Psoas muscle (tissue), 8 donors: ENCODE measurements around the gene ADAM21. TPM values are rescaled to one million over a fixed set of nuclear protein-coding genes. Genes with fewer than 3 reads are reported as not detected.
A peak's percentile ranks its signal among the peaks of the same experiment; 100 is the strongest.
"Not testable (repeated sequence)": the region's sequence is repeated elsewhere in the genome, so short reads cannot be mapped to it uniquely, and the experiment has no call there.

Experiments
- ATAC-seq, 4 donors: fragments of 200-7000 bp; cut with Tn5 transposase; one replicate each; pipeline ENCODE4 v1.9.1; 2020; ENCODE audit warnings: moderate library complexity in 3 of 4, mild to moderate bottlenecking in 2 of 4
- DNase-seq, 2 donors: peaks; one replicate each; pipeline ENCODE4 v3.0.0-alpha.2; 2020
- H3K27ac ChIP-seq: fragments of 200-600 bp; one replicate; pipeline ENCODE4 v1.8.0; 2022
- H3K27me3 ChIP-seq, 3 donors: fragments of 200-600 bp in 1 of 3; one replicate each; pipeline versions ENCODE4 v1.6.1 to v1.8.0; 2013 to 2022; ENCODE audit warnings: low read length in 2 of 3, mild to moderate bottlenecking in 2 of 3, moderate library complexity in 1 of 3; ENCODE audit not compliant: insufficient read depth in 3 of 3
- H3K36me3 ChIP-seq, 2 donors: fragments of 200-600 bp in 1 of 2; one replicate each; pipeline versions ENCODE4 v1.6.1 to v1.8.0; 2013 to 2022; ENCODE audit warnings: low read depth in 1 of 2, mild to moderate bottlenecking in 1 of 2, moderate library complexity in 1 of 2; ENCODE audit not compliant: insufficient read depth in 1 of 2
- H3K4me1 ChIP-seq: fragments of 200-600 bp; one replicate; pipeline ENCODE4 v1.8.0; 2022
- H3K4me3 ChIP-seq: fragments of 200-600 bp; one replicate; pipeline ENCODE4 v1.8.0; 2022; ENCODE audit warnings: mild to moderate bottlenecking
- H3K9me3 ChIP-seq: fragments of 200-600 bp; one replicate; pipeline ENCODE4 v1.8.0; 2022
- CTCF ChIP-seq: fragments of 200-600 bp; IDR thresholded peaks from one replicate; pipeline ENCODE4 v1.8.0; 2022; ENCODE audit warnings: antibody characterized with exemption
- WGBS, 3 donors: extraction: QIAGEN DNeasy Blood & Tissue Kit; methylation state at CpG; one replicate each; pipeline versions ENCODE4 v1.1.6 to v1.1.7; 2013; 5-methylcytosine and 5-hydroxymethylcytosine counted together
- intact Hi-C, 2 donors: fragments of 100-400 bp; cut with DNase I; formaldehyde crosslinking; loops; one replicate each; pipeline versions ENCODE4 v1.11.0 to v1.14.2; 2022
- polyA plus RNA-seq, 3 donors: library from polyadenylated mRNA; stranded (reverse); fragments of 200-250 nt; gene quantifications; one replicate each; pipeline ENCODE4 v1.2.3, GENCODE V29; 2013
- total RNA-seq, 4 donors: library from RNA; stranded (reverse); fragmentation: NEBNext Ultra II Directional in 2 of 4; extraction: Animal tissue kit (Norgen Biotek cat#: 25700) in 2 of 4; gene quantifications; one replicate each; pipeline versions ENCODE4 v1.2.1 to v1.2.4, GENCODE V29; 2021 to 2023
- donor health status: healthy with polysubstance abuse.
- donor health status: DM: no; HTN: no; CAD: no; lungs with moderate emphysema.
- donor health status: Bipolar disorder and iron deficiency.
- donor health status: healthy.
- donor health status: DM: yes; HTN: yes; CAD: no.
- donor health status: DM: no; HTN: no; CAD: no.
- donor health status: DM: no; HTN: no; CAD: no.
- donor health status: DM: yes; HTN: yes; CAD: no.

Gene ADAM21
- total and polyA plus RNA-seq, 7 donors = 0.10 to 1.0 (median 0.22) TPM; not detected in 1

- H3K27me3 ChIP-seq = no peaks in the 10 kb centered on the region
- H3K27ac ChIP-seq = no peak overlapping the region
- no peak for ATAC-seq
- no peak overlapping the region for H3K4me3 ChIP-seq
- DNase-seq = no peak
- 92 to 95% (median 93%) methylated on average over 3 of the region's 3 CpGs for WGBS, 3 donors
- no peaks in the 10 kb centered on the region for H3K4me1 ChIP-seq
- H3K9me3 ChIP-seq = no peaks in the 10 kb centered on the region
- intact Hi-C loops = no loop called here
- TF ChIP-seq CTCF = no peak
- no peaks in the 10 kb centered on the region for H3K36me3 ChIP-seq
These were observed 16.8 kb downstream of the ADAM21 start for GRCh38 chr14:70468731-70469130.

- 79 to 91% (median 81%) methylated on average over 7 to 8 of the region's 8 CpGs for WGBS, 3 donors
- DNase-seq, H3K4me3 ChIP-seq, H3K27me3 ChIP-seq, ATAC-seq, H3K4me1 ChIP-seq, intact Hi-C loops, H3K9me3 ChIP-seq, H3K27ac ChIP-seq, H3K36me3 ChIP-seq: not testable (repeated sequence)
These were observed 19.0 kb downstream of the ADAM21 start for GRCh38 chr14:70470863-70471563.

GRCh38 chr14:70472253-70473159 is 20.5 kb downstream of the ADAM21 start:
- Histone ChIP-seq H3K9me3 (no peaks in the 10 kb centered on the region), H3K27me3 (no peaks in the 10 kb centered on the region), H3K4me3 (no peak overlapping the region), H3K36me3 (no peaks in the 10 kb centered on the region), H3K27ac (no peak overlapping the region), H3K4me1 (no peaks in the 10 kb centered on the region)
- DNase-seq (no peak), ATAC-seq (no peak)
- TF ChIP-seq CTCF = no peak
- intact Hi-C loops = no loop called here
- WGBS, 3 donors = 89 to 90% (median 89%) methylated on average over 4 of the region's 4 CpGs

GRCh38 chr14:70473825-70474224 is 21.9 kb downstream of the ADAM21 start:
- Histone ChIP-seq H3K4me3 (no peak overlapping the region), H3K27me3 (no peaks in the 10 kb centered on the region), H3K27ac (no peak overlapping the region), H3K36me3 (no peaks in the 10 kb centered on the region), H3K9me3 (no peaks in the 10 kb centered on the region), H3K4me1 (no peaks in the 10 kb centered on the region)
- DNase-seq = no peak
- TF ChIP-seq CTCF = no peak
- WGBS, 3 donors = 83 to 87% (median 87%) methylated on average over 2 of the region's 2 CpGs
- no peak for ATAC-seq
- intact Hi-C loops = no loop called here

- WGBS, 3 donors = 87 to 91% (median 88%) methylated on average over 11 to 13 of the region's 13 CpGs
- H3K4me3 ChIP-seq, DNase-seq, H3K36me3 ChIP-seq, ATAC-seq, H3K27ac ChIP-seq, intact Hi-C loops, H3K27me3 ChIP-seq, H3K4me1 ChIP-seq, H3K9me3 ChIP-seq: not testable (repeated sequence)
These were observed 23.5 kb downstream of the ADAM21 start for GRCh38 chr14:70475459-70475858.

GRCh38 chr14:70477356-70478105 is 25.6 kb downstream of the ADAM21 start:
- ATAC-seq, H3K9me3 ChIP-seq: not testable (repeated sequence)

More at GRCh38 chr14:70477356-70478105, 25.6 kb downstream of the ADAM21 start:
- H3K36me3 ChIP-seq, H3K4me1 ChIP-seq, intact Hi-C loops, H3K4me3 ChIP-seq, H3K27me3 ChIP-seq, H3K27ac ChIP-seq: not testable (repeated sequence)
- DNase-seq = peak in 1 of 2 donors; percentile 34
- 93 to 96% (median 94%) methylated on average over 37 to 57 of the region's 57 CpGs for WGBS, 3 donors
